ENCODE data around the gene SPATA13. TPM values are rescaled to one million over a fixed set of nuclear protein-coding genes. Genes with fewer than 3 reads are reported as not detected.

SPATA13 gene
- total and polyA plus RNA-seq, 10 of the 15 experiments (the other 5 are each of a cell fraction or from before 2014, with no cell fraction given): 2.4 to 11.1 (median 10.2) TPM

DNA sequence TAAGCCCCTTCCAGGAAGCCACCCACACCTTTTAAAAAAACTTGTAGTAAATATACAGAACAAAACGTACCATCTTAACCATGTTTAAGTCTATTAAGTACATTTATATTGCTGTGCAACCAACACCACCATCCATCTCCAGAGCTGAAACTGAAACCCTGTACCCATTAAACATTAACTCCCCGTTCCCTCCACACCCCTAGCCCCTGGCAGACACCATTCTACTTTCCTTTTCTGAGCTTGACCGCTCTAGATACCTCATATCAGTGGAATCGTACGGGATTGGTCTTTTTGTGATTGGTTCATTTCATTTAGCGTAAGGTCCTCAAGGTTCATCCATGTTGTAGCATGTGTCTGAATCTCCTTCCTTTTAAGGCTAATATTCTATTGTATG is 13.0 kb upstream of the SPATA13 start:
- TF ChIP-seq ZBTB33 (IDR thresholded peaks at IDR 0.05) (no peak), RELB (IDR thresholded peaks at IDR 0.05; ENCODE audit: low read depth) (no peak), POLR2A (IDR thresholded peaks at IDR 0.05; ENCODE audit: low read depth, low read length) (no peak), IKZF2 (IDR thresholded peaks at IDR 0.05) (no peak), JUNB (IDR thresholded peaks at IDR 0.05) (no peak), SMAD1 (IDR thresholded peaks at IDR 0.05; ENCODE audit: low read depth, partially characterized antibody) (no peak), SUPT20H (IDR thresholded peaks at IDR 0.05; ENCODE audit: borderline replicate concordance, control insufficient read depth, low read depth, low read length) (no peak), YBX1 (IDR thresholded peaks at IDR 0.05) (no peak), EGR1 (IDR thresholded peaks at IDR 0.05; ENCODE audit: borderline replicate concordance in 1 of 2, low read depth in 2 of 2, low read length in 2 of 2) (no peak), MTA3 (IDR thresholded peaks at IDR 0.05; ENCODE audit: borderline replicate concordance, low read length) (no peak), SUZ12 (IDR thresholded peaks at IDR 0.05; ENCODE audit: unreplicated experiment) (no peak), TCF12 (IDR thresholded peaks at IDR 0.05; ENCODE audit: low read depth, low read length) (no peak), POU2F2 (IDR thresholded peaks at IDR 0.05; ENCODE audit: borderline replicate concordance, low read depth, low read length) (no peak), HCFC1 (IDR thresholded peaks at IDR 0.05; ENCODE audit: low read length) (no peak), NFYA (IDR thresholded peaks at IDR 0.05; ENCODE audit: borderline replicate concordance, low read depth, low read length) (no peak)
- ATAC-seq (peak; percentile 65), FAIRE-seq (no peak), DNase-seq (ENCODE audit: low read depth, low spot score) (no peak)
- ChIA-PET SMC1A (ENCODE audit: uncharacterized antibody, unreplicated experiment) (no interaction called here), RAD21 (ENCODE audit: unreplicated experiment) (interaction anchor here (1.0 kb wide), 1 partner anchor 53 kb away, joined by 3 read pairs; no protein-coding TSS in a partner anchor), CTCF (no interaction called here), POLR2A (no interaction called here)
- Histone ChIP-seq H4K20me1 (ENCODE audit: control insufficient read depth, insufficient read depth) (no peaks in the 10 kb centered on the region), H3K9me3 (replicated peaks; ENCODE audit: control insufficient read depth, insufficient read depth, low read length) (no peaks in the 10 kb centered on the region; the same call in 2 of the 3 replicates), H3K9ac (ENCODE audit: control insufficient read depth, insufficient read depth, low read length) (no peak overlapping the region), H2AFZ (ENCODE audit: control insufficient read depth, low read depth, low read length) (no peak overlapping the region), H3K79me2 (ENCODE audit: control insufficient read depth, insufficient read depth, low read length) (no peaks in the 10 kb centered on the region), H3K36me3 (ENCODE audit: control insufficient read depth in 2 of 2, insufficient read depth in 2 of 2, low read length in 1 of 2) (no peaks in the 10 kb centered on the region), H3K27me3 (replicated peaks in 1 of 2; ENCODE audit: control insufficient read depth in 2 of 2, insufficient read depth in 2 of 2, low read length in 1 of 2) (peaks cover 7 to 9% of the 10 kb centered on the region in 2 experiments), H3K4me3 (no peak overlapping the region), H3K27ac (ENCODE audit: control insufficient read depth, insufficient read depth) (no peak overlapping the region), H3K4me1 (ENCODE audit: control insufficient read depth, insufficient read depth, low read length) (no peaks in the 10 kb centered on the region), H3K4me2 (ENCODE audit: control insufficient read depth, insufficient read depth) (no peak overlapping the region)
- BruUV-seq (replicated peaks): no TSS peak
- intact Hi-C loops (cut with micrococcal nuclease; ENCODE audit: unreplicated experiment): no loop called here
- in situ Hi-C loops (cut with MboI): no loop called here
- WGBS (ENCODE audit: insufficient coverage, insufficient replicate concordance, low lambda C conversion rate, missing lambda C conversion rate): 61% methylated on average over 6 of the region's 6 CpGs

Data from GM12878 (cell line).